Activated T-helper 1 cell treated with anti-CD3 and anti-CD28 coated beads, Interleukin-2, amount 50 U/mL, for 16 hours (primary cell): Measurements from ENCODE around the gene CORO1A.
A peak's percentile ranks its signal among the peaks of the same experiment; 100 is the strongest.
"Not testable (repeated sequence)": the region's sequence is repeated elsewhere in the genome, so short reads cannot be mapped to it uniquely, and the experiment has no call there.

Experiments used
- DNase-seq, 2 donors: peaks; one replicate each; pipeline ENCODE4 v3.0.0-alpha.2; 2020; ENCODE audit warnings: low read depth in 1 of 2, low spot score in 1 of 2

Gene CORO1A

DNA sequence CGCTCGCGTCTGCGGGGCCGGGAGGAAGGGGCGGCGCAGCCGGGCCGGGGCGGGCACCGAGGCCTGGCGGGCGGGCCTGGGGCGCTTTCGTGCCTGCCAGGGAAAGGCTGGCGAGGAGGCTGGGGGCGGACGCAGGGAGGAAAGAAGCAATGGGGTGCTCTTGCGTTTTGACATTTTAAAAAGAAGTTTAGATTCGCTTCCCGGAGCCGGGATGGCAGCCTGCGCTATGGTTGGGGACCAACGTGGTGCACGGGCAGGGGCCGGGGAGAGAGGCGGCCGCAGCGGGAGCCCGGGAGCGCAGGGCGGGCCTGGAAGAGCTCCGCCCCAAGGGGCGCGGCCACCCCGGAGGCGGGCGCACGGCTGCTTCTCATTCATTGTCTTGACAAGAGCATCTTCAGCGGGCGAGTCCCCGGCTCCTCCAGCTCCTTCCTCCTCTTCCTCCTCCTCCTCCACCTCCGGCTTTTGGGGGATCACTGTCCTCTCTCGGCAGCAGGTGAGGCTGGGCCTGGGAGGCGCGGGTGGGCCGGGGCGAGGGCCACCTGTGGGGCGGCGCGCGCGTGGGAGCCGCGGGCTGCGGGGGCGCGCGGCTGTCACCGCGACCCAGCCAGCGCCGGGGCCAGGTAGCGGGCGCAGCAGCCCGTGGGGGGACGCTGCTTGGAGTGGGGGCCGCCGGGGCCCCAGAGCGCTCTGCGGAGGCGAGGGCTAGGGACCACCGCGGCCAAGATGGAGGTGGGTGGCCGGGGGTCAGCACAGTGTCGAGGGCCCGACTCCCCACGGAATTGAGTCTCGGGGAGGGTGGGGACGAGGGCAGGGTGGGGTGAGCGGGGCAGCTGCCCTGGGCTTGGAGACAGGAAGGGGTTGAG lies at the start of gene CORO1A:
TSS of gene CORO1A (plus strand) at position 370 of the 863 bp plus-strand sequence. CDS start 1,608 bp downstream, outside the sequence.
- peak; percentile 72 for DNase-seq

- DNase-seq: no peak
Observed at GRCh38 chr16:30136971-30137605, 46.3 kb upstream of the CORO1A start.

DNA sequence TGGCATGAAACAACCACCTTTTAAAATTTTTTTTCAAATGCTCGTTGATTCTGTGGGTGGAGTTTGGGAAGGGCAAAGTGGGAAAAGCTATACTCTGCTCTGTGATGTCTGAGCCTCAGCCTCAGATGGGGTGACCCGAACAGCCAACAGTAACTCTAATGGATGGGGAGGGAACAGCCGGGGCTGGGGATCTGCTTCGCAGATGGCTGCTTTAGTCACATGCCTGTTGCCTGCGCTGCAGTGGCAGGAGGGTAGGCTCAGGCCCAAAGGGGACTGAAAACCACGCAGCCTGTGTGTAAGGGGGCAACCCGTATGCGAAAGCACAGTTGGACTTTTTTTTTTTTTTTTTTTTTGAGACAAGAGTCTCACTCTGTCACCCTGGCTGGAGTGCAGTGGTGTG lies 45.5 kb upstream of the CORO1A start:
- DNase-seq: no peak

GRCh38 chr16:30139583-30140481 lies 43.6 kb upstream of the CORO1A start:
- no peak for DNase-seq

DNA sequence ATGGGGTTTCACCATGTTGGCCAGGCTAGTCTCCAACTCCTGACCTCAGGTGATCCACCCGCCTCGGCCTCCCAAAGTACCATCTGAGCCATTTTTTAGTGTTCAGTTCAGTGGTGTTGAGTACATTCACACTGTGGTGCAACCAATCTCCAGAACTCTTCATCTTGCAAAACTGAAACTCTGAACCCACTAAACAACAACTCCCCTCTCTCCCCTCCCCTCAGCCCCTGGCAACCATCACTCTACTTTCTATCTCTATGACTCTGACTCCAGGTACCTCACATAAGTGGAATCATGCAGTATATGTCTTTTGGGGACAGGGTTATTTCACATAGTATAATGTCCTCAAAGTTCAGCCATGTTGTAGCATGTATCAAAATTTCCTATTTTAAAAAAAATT lies 41.7 kb upstream of the CORO1A start:
- DNase-seq: no peak

- no peak for DNase-seq
Observed at GRCh38 chr16:30142672-30143346, 40.6 kb upstream of the CORO1A start.

DNA sequence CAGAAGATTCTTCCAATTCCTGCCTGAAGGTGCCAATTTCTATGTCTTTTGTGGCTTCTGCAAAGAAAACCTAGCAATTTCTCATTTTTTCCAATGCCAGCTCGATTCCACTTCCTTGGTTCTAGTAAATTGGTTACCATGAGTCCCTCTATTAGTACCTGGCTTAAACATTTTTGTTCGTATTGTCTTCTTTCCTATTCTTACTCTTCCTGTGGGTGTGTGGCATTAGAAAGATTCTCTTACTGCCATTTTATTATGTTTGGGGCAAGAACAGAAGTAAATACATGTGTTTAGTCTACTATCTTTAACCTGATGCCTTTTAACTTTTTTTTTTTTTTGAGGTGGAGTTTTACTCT lies 40.1 kb upstream of the CORO1A start:
- no peak for DNase-seq

DNA sequence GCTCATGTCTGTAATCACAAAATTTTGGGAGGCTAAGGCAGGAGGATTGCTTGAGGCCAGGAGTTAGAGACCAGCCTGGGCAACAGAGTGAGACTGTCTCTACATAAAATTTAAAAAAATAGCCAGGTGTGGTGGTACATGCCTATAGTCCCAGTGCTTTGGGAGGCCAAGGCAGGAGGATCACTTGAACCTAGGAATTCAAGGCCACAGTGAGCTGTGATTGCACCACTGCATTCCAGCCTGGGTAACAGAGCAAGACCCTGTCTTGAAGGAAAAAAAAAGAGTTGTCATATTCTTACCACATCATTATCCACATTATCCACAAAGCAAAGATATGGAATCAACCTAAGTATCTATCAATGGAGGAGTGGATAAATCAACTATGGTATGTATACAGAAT lies 39.4 kb upstream of the CORO1A start:
- DNase-seq: no peak

- no peak for DNase-seq
Observed at GRCh38 chr16:30144917-30145316, 38.5 kb upstream of the CORO1A start.

- no peak for DNase-seq
Observed at GRCh38 chr16:30145657-30146056, 37.7 kb upstream of the CORO1A start.

DNA sequence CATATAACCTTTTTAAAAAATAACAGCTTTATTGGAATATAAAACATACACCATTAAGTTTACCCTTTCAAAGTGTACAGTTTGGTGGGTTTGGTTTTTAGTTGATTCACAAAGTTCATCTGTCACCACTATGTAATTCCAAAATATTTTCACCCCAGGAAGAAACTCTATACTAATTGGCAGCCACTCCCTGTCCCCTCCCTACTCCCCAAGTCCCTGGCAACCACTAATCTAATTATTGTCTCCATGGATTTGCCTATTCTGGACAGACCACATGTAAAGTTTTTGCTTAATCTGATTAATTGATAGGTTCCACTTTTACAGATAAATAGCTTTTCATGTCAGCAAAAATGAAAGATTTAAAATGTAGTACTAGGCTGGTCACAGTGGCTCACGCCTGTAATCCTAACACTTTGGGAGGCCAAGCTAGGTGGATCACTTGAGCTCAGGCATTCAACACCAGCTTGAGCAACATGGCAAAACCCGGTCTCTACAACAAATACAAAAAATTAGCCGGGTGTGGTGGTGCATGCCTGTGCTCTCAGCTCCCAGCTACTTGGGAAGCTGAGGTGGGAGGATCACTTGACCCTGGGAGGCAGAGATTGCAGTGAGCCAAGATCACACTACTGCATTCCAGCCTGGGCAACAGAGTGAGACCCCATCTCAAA lies 35.4 kb upstream of the CORO1A start:
- DNase-seq: no peak

GRCh38 chr16:30149250-30149930 lies 34.0 kb upstream of the CORO1A start:
- no peak for DNase-seq

- DNase-seq: no peak
Observed at GRCh38 chr16:30151091-30151490, 32.3 kb upstream of the CORO1A start.

GRCh38 chr16:30152517-30152916 lies 30.9 kb upstream of the CORO1A start:
- DNase-seq: no peak

DNA sequence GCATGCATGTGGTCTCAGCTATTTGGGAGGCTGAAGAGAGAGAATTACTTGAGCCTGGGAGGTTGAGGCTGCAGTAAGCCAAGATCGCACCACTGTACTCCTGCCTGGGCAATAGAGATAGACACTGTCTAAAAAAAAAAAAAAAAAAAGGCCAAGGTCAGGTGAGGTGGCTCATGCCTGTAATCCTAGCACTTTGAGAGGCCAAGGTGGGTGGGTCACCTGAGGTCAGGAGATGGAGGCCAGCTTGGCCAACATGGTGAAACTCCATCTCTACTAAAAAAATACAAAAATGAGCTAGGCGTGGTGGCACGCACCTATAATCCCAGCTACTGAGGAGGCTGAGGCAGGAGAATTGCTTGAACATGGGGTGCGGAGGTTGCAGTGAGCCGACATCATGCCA lies 28.2 kb upstream of the CORO1A start:
- DNase-seq: no peak

DNA sequence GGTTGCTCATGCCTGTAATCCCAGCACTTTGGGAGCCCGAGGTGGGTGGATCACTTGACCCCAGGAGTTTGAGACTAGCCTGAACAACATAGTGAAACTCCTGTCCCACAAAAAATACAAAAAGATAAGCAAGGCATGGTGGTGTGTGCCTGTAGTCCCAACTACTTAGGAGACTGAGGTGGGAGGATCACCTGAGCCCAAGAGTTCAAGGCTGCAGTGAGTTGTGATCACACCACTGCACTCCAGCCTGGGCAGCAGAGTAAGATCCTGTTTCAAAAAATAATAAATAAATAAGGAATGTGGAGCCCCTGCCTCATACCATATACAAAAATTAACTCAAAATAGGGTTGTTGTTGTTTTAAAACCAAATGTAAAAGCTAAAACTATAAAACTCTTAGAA lies 26.2 kb upstream of the CORO1A start:
- no peak for DNase-seq

DNA sequence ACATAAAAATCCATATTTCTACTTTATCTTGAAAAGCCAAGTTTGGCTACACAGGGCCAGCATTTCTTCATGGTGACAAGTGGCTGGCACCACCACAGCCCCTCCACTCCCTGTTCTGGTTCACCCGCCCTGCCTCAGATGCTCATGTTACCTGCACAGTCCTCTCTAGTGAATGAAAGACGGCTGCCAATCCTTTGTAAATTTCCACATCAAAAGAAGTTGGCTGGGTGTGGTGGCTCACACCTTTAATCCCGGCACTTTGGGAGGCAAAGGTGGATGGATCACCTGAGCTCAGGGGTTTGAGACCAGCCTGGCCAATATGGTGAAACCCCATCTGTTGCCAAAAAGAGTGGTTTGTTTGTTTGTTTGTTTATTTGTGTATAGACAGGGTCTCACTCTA lies 19.9 kb upstream of the CORO1A start:
- no peak for DNase-seq

DNA sequence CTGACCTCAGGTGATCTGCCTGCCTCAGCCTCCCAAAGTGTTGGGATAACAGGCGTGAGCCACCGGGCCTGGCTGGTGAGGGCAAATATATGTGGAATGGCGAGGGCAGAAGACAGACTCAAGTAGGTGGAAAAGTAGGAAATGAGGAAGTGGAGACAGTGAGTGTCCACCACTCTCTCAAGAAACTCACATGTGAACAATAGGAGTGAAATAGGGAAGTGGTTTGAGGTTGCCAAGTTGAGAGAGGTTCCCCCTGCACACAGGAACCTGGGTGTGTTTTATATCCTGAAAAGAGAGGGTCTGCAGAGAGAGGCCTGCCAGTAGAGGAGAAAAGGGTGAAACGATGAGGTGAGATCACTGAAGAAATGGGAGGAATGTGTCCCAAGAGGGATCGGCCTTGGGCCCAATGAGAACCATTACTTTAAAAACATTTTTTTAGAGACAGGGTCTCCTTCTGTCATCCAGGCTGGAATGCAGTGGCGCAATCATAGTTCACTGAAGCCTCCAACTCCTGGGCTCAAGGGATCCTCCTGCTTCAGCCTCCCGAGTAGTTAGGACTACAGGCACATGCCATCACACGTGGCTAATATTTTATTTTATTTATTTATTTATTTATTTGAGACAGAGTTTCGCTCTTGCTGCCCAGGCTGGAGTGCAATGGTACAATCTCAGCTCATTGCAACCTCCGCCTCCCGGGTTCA lies 17.1 kb upstream of the CORO1A start:
- no peak for DNase-seq

GRCh38 chr16:30168746-30169145 lies 14.7 kb upstream of the CORO1A start:
- DNase-seq: not testable (repeated sequence)
